ENCODE measurements around the gene MYH9. TPM values are rescaled to one million over a fixed set of nuclear protein-coding genes. Genes with fewer than 3 reads are reported as not detected.

Gene MYH9
- total RNA-seq, 1 experiment from 2014 or later = 414 TPM

DNA sequence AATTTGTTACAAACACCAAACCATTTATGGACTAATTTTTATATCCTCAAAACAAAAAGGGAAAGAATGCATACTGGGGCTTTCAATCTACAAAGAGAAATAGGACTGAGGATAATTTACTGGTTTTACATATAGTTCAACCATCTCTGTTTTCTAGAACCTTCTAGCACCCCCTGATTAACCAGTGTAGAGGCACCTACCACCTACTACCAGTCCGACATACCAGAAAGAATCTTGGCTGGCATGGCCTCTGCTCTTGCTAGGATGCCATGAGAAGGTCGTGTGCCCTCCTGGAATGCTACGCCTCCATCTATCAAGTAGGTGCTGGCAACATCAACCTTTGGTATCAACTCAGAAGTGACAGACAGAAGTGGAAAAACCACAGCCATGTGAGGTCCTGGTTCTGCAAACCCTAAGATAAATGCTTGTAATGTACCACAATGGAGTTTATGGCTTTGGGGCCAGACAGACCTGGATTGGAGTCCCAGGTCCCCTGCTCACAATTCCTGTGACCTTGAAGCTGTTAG lies 28.2 kb downstream of the MYH9 start:
- DNase-seq (ENCODE audit: low read depth) = no peak
- in situ Hi-C loops (cut with HindIII; ENCODE audit: low pct_unique_long_range_greater_than_20kb, low sequenced_read_pairs) = no loop called here

DNA sequence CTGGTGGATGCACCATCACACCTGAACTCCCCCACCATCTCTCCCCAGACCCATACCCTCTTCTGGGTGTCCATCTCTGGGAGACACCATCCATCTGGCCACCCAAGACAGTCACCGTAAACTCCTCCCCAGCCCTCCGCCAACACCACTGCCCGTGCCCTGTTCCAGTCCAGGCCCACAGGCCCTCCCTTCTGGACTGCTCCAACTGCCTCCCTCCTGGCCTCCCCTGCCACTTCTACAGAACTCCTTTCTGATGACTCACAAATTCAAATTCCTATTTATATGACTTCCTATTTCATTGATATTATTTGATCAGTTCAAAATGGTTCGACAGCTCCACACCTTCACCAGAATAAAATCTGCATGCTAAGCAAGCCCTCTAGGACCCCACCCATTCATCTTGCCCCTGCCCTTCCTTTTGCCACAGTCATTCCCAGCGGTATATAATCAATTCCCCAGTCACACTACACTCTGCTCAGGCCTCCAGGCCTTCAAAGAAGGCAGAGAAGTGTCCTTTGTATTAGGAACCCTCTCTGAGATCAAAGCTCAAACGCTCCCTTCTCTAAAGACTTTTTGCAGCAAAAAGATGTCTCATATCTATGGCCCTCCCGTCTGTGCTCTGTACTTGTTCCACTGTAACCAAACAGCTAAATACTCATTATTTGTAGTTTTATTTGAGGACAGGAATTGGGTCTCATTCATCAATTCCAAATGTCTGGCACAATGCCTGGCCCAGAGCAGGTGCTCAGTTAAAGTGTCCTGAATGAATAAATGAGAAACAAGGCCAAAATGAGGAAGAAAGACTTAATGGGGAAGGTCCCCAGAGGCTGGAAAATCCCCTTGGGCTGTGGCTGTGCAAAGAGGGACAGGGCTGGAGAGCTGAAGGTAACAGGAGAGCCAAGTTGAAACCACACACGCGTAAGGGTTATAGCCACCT lies 29.0 kb downstream of the MYH9 start:
- in situ Hi-C loops (cut with HindIII; ENCODE audit: low pct_unique_long_range_greater_than_20kb, low sequenced_read_pairs) = no loop called here
- DNase-seq (ENCODE audit: low read depth) = no peak

DNA sequence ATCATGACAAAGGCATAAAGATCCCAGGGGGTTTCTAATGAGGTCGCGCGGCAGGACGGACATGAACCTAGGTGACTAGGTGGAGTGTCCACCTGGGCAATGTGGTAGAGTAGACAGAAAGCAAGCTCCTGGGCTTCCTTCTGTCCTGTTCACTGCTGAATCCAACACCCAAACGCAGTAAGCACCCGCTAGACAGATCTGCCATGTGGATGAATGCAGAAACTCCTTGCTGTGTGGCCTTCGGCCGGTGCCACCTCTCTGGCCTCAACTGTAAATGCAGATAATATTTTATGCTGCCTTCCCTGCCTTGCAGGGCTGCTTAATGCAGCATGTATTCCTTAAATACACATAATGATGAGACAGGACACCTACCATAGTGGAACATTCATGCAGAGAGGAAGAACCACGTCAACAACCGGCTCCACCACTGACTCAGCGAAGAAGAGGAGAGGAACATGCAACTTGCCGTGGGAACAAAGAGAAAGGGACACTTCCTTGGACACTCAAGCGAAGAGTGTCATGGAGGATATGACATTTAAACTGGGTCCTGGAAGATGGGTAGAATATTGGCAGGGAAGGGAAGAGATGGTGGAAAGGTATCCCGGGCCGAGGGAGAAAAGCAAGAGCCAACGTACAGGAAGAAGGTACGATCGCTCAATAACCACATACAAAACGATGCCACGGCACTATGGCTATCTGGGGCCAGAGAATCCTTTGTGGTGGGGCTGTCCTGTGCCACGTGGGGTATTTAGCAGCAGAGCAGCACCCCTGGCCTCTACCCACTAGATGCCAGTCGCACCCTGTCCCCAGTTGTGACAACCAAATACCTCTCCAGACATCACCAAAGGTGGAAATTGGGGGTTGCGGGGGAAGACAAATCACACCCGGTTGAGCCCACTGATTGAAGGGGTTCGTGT lies 30.8 kb downstream of the MYH9 start:
- in situ Hi-C loops (cut with HindIII; ENCODE audit: low pct_unique_long_range_greater_than_20kb, low sequenced_read_pairs) = no loop called here
- no peak for DNase-seq (ENCODE audit: low read depth)

DNA sequence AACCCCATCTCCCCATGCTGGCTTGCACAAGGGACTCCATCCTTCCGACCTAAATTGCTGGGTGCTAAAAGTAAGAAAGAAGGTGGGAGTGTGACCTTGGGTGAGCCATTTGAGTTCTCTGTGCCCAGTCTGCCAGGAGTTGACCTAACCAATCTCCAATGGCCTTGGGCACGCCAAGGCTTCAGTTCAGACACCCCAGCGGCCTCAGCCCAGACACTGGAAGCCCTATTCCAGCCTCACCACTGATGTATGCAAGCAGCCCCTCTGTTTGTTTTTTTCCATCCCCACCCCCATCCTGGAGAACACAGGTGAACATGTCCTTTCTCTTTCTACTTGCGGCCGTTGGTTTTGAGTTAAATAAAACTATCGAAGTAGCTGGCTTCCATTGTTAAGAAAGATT lies 31.9 kb downstream of the MYH9 start:
- no peak for DNase-seq (ENCODE audit: low read depth)
- in situ Hi-C loops (cut with HindIII; ENCODE audit: low pct_unique_long_range_greater_than_20kb, low sequenced_read_pairs) = no loop called here

- in situ Hi-C loops (cut with HindIII; ENCODE audit: low pct_unique_long_range_greater_than_20kb, low sequenced_read_pairs) = no loop called here
- no peak for DNase-seq (ENCODE audit: low read depth)
These were observed 32.4 kb downstream of the MYH9 start for GRCh38 chr22:36355362-36355761.

- peak; percentile 68 for DNase-seq (ENCODE audit: low read depth)
- in situ Hi-C loops (cut with HindIII; ENCODE audit: low pct_unique_long_range_greater_than_20kb, low sequenced_read_pairs) = no loop called here
These were observed 34.8 kb downstream of the MYH9 start for GRCh38 chr22:36352803-36353507.

DNA sequence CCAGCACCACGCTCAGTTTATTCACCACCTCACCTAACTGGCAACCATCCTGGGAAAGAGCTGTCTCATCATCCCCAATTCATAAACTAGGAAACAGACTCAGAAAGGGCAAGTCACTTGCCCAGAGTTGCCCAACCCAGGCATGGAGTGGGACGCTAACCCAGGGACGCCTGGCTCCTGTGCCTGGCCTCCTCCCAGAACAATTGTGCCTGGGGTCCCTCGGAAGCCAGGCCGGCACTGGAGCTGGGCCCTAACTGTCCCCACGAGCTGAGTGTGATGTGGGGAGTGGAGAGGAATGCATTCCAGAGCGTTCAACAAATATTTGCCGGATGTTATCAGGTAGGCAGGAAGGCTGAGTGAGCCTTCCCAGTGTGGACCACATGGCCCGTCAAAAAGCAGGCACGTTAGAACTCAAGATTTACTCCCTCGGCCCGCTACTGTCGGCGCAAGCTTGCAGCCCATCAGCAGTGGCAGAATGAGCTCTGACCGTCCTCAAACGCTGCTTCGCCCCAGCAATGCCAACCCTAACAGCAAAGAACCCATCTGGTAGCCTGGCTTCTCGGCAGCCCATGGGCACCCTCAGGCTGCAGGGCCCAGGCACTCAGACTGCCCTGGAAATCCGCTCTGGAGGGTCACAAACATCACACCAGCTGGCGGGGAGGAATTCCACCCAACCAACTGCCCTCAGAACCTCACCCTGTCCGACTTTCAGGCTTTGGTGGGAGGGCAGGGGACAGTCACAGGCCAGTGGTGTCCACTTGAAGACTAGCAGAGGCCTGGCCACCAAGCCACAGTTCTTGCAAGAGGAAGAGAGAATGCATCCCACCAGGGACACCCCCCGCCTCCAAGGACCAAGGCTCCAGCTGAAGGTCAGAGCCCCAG lies 35.6 kb downstream of the MYH9 start:
- DNase-seq (ENCODE audit: low read depth) = no peak

GRCh38 chr22:36350751-36351594 lies 36.8 kb downstream of the MYH9 start:
- in situ Hi-C loops (cut with HindIII; ENCODE audit: low pct_unique_long_range_greater_than_20kb, low sequenced_read_pairs) = no loop called here
- DNase-seq (ENCODE audit: low read depth) = peak; percentile 71

More for the DNA sequence above, 35.6 kb downstream of the MYH9 start:
- in situ Hi-C loops (cut with HindIII; ENCODE audit: low pct_unique_long_range_greater_than_20kb, low sequenced_read_pairs) = no loop called here

DNA sequence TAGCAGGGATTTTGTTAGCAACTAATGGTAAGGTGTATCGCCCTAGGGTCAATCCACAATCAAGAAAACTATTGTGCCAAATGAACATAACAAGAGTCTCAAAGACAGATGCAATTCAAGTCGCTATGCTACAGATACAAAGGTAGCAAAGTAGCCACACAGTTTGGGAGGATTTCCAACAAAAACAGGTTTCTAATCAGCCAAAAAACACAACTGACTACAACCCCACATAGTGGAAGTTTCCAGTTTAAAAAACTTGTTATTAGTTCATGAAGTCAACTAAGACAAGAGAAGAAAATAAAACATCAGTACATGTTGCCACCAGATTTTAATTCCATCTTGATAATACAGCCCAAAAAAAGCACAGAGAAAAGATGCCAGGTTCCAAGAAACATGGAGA lies 38.0 kb downstream of the MYH9 start:
- in situ Hi-C loops (cut with HindIII; ENCODE audit: low pct_unique_long_range_greater_than_20kb, low sequenced_read_pairs) = no loop called here

DNA sequence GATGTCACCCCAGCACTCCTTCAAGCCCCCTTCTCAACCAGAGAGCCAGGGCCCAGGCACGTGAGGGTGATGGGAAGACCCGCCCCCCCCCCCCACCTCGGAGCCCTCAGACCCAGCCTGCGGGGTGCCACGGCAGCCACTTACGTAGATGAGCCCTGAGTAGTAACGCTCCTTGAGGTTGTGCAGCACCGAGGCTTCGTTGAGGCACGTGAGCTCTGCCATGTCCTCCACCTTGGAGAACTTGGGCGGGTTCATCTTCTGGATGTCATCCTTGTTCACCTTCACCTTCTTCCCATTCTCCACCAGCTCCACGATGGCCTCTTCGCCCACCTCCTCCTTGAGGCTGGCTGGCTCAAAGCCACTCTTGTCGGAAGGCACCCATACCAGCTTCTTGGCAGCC lies 39.0 kb downstream of the MYH9 start:
- no peak for DNase-seq (ENCODE audit: low read depth)
- in situ Hi-C loops (cut with HindIII; ENCODE audit: low pct_unique_long_range_greater_than_20kb, low sequenced_read_pairs) = no loop called here

More for the DNA sequence above, 38.0 kb downstream of the MYH9 start:
- no peak for DNase-seq (ENCODE audit: low read depth)

DNA sequence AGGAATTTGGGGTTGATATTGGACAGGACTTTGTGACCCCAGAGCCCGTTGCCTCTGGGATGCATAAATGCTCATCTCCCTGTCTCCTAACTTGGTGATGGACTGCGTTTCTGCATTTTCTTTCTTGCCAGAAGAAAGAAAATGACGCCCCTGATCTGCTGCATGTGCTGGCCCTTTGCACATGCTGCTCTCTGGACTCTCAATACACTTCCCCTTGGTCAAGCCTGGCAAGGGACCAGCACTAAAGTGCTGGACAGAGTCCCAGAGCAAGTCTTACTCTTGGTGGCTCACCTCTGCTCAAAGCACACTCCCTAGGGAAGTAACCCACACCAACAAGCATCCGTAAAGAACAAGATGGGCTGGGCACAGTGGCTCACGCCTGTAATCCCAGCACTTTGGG lies 40.7 kb downstream of the MYH9 start:
- in situ Hi-C loops (cut with HindIII; ENCODE audit: low pct_unique_long_range_greater_than_20kb, low sequenced_read_pairs) = no loop called here
- no peak for DNase-seq (ENCODE audit: low read depth)

GRCh38 chr22:36344106-36344827 lies 43.5 kb downstream of the MYH9 start:
- in situ Hi-C loops (cut with HindIII; ENCODE audit: low pct_unique_long_range_greater_than_20kb, low sequenced_read_pairs) = loop anchor here (5.0 kb wide), 1 partner anchor 42 kb away; no protein-coding TSS in a partner anchor
- DNase-seq (ENCODE audit: low read depth) = no peak

DNA sequence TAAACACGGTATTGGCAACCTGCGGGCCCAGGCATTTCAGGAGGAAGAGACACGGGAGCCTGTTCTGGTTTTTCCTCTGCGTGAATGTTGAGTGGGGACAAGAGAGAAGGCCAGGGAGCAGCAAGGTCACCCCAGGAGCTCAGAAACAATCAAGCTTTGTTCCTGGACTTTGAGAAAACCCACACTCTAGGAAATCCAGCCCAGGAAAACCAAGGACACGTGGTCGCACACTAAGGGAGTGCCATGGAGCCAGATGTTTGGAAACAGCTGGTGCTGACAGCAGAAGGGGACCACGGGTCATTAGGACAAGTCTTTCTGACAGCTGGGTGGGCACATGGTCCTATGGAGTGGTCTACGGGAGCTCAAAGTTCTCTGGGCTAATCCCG lies 44.1 kb downstream of the MYH9 start:
- in situ Hi-C loops (cut with HindIII; ENCODE audit: low pct_unique_long_range_greater_than_20kb, low sequenced_read_pairs) = loop anchor here (5.0 kb wide), 1 partner anchor 41 kb away; no protein-coding TSS in a partner anchor
- DNase-seq (ENCODE audit: low read depth) = no peak

DNA sequence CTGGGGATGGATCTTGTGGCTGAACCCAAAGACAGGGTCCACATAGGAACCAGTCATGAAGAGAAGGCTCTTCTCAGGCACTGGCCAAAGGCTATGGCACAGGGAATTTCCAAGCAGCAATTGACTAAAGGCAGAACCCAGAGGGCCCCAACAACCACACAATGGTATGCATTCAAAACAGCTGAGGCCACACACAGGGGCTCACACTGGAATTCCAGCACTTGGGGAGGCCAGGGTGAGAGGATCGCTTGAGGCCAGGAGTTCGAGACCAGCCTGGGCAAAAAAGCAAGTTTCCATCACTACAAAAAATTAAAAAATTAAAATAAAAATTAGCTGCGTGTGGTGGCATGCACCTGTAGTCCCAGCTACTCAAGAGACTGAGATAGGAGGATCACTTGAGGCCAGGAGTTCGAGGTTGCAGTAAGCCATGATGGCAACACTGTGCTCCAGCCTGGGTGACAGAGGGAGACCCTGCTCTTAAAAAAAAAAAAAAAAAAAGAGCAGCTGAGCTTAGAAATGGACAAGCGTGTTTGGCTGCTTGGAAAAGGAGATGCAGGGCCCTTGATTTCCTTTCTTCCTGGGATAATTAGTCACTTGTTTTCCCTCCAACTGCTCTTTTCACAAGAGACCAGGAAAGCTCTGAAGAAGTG lies 44.6 kb downstream of the MYH9 start:
- in situ Hi-C loops (cut with HindIII; ENCODE audit: low pct_unique_long_range_greater_than_20kb, low sequenced_read_pairs) = loop anchor here (5.0 kb wide), 1 partner anchor 41 kb away; no protein-coding TSS in a partner anchor
- DNase-seq (ENCODE audit: low read depth) = no peak

DNA sequence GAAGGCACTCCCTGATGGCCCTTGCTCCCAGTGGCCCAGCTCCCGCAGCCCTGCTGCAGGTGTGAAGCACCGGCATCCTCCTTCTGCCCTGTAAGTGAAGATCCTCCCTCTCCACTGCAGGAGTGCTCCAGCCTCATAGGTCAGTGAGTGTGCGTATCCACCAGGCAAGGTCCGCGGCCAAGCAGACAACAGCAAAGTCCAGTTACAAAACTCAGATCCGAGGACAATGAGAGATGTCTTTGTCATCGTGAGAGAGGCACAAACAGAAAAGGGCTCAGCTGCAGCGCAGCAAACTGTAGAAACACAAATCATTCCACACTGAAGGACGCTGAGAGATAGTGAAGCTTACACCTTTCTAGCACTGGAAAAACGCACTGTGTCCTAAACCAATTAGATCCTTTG lies 46.1 kb downstream of the MYH9 start:
- in situ Hi-C loops (cut with HindIII; ENCODE audit: low pct_unique_long_range_greater_than_20kb, low sequenced_read_pairs) = loop anchor here (5.0 kb wide), 1 partner anchor 39 kb away; no protein-coding TSS in a partner anchor
- DNase-seq (ENCODE audit: low read depth) = no peak
